Superior temporal gyrus (tissue), 1 donor: ENCODE results near the gene ATIC.

Experiments
- DNase-seq: peaks from one replicate; pipeline ENCODE4 v3.0.0-alpha.2; 2016; ENCODE audit errors: extremely low spot score

ATIC gene

DNA sequence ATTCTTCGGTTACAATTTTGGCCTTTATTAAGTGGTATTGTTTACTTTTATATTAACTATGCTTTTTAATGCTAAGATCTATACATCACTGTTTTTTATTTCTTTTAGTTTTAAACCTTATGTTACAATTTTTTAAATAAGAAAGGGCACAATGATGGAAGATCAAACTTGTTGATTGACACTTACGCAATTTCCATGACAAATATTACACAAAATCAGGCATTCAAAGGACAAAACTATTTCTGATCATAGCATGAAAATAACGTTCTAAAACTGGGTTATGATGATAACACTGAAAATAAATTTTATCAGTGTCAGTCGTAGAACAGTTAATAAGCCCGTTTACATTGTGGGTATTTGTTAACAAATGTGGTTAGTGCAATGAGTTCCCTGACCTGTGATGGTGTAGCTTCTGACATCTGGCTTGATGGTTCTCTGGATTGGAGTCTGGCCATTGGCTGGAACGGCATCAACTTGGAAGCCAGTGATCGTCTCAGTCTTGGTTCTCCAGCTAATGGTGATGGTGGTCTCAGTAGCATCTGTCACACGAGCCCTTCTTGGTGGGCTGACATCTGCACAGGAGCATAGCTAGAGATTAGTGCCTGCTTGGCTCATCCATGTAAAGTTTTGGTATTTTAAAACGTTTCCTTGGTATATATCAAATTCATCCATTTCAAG, 64.4 kb downstream of the ATIC start:
- DNase-seq, result no peak

DNA sequence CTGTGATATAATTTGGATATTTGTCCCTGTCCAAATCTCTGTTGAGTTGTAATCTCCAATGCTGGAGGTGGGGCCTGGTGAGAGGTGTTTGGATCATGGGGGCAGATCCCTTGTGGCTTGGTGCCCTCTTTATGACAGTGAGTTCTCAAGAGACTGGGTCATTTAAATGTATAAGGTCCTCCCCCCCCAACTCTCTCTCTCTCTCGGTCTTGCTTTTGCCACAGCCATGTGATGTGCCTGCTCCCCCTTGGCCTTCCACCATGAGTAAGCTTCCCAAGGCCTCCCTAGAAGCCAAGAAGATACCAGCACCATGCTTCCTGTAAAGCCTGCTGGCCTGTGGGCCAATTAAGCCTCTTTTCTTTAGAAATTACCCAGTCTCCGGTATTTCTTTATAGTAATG, 65.4 kb downstream of the ATIC start:
- DNase-seq, result no peak

DNA sequence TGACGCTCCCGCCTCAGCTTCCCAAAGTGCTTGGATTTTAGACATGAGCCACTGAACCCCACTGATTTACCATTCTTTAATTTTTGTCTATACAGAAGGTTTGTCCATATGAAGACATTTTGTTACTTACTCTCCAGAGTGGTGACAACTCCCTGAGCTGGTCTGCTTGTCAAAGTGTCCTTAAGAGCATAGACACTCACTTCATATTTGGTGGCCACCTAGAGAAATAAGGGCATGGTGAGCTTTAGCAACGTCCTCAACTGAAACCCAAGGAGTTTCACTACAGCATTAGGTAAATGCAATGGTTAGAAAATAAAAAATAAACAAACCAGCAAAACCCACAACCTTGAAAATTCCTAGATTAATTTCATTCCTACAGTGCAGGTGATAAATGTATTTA, 66.2 kb downstream of the ATIC start:
- DNase-seq, result no peak

DNA sequence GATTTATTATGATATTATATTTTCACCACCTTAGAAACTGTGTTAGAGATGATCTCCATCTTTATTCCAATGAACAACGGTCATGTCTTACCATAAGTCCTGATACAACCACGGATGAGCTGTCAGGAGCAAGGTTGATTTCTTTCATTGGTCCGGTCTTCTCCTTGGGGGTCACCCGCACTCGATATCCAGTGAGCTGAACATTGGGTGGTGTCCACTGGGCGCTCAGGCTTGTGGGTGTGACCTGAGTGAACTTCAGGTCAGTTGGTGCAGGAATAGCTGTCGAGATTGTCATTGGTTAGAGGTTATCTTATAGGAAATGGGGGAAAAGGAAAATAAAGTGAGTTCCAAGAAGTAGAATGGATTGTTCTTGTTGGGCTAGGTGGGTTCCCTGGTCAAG, 67.2 kb downstream of the ATIC start:
- DNase-seq, result no peak

DNA sequence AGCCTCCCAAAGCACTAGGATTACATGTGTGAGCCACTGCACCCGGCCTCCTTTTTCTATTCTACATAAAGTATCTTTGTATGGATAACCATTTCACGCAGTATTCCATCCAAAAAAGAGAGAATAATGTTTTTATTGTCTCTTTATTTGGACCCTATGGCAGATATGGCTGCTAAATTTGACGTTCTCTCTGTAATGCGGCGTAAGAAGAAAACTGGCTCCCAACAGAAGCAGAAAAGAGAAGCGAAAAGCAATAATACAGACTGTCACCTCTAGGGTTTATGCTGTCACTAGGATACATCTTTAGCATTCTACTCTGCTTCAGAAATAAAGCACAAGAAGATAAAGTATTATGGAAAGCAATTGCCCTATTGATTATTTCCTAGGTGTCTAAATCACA, 68.1 kb downstream of the ATIC start:
- DNase-seq, result no peak

DNA sequence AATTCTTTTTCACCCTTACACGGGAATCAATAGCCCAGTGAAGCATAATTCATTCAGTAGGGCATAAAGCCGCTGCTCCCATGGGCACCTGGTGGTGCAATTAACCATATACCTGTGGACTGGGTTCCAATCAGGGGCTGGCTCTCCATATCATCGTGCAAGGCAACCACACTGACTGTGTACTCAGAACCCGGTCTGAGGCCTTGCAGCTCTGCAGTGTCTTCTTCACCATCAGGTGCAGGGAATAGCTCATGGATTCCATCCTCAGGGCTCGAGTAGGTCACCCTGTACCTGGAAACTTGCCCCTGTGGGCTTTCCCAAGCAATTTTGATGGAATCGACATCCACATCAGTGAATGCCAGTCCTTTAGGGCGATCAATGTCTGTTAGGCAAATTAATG, 68.8 kb downstream of the ATIC start:
- DNase-seq, result no peak

DNA sequence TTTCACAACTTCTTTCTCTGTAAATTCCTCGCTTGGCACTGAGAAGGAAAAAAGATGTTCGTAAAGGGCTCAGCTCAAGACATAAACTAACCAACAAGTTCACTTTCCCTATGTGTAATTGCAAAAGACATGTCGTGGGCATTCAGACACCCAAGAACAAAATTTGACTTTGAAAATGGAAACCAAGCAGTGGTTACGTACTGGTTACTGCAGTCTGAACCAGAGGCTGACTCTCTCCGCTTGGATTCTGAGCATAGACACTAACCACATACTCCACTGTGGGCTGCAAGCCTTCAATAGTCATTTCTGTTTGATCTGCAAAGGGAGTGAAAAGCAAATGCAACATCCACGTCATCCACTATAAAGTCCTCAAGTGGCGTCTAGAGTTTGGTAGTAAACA, 70.2 kb downstream of the ATIC start:
- no peak for DNase-seq

DNA sequence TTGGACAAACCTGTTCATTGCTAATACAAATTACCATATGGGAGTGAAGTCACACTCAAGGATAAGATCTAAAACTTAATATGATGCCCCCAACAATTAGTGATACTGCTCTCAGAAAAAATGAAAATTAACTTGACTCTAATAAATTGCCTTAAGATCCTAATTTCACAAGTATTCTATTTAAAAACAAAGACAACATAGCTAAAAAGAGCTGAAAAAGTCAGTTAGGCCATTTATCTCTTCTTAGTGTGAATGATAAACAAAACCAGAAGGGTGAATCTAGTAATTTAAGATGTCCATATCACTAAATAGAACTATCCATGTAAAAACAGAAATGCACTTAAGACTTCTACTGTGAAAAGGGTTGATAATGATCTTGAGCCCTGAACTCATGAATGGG, 70.6 kb downstream of the ATIC start:
- no peak for DNase-seq

DNA sequence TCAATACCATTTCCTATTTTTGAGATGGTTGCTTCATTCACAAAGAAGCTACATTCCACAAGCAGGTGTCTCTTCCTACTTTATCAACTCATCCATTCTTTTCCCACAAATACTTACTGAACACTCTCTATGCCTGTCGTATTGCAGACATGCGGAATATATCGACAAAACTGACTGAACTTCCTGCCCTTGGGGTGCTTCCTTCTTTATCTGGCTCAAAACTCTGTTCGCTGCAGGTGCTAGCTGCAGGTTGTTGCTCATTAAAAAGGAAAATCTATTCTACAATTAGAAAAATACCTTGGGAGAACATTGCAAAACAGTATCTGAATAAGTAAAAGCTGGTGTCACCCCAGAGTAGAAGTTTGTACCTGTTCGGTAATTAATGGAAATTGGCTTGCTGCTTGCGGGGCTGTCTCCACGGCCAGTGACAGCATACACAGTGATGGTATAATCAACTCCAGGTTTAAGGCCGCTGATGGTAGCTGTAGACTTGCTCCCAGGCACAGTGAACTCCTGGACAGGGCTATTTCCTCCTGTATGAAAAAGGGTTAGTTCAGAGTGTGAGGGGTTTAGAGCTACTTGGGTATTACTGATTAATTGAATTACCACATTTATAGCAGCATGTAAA, 71.9 kb downstream of the ATIC start:
- DNase-seq, result no peak

DNA sequence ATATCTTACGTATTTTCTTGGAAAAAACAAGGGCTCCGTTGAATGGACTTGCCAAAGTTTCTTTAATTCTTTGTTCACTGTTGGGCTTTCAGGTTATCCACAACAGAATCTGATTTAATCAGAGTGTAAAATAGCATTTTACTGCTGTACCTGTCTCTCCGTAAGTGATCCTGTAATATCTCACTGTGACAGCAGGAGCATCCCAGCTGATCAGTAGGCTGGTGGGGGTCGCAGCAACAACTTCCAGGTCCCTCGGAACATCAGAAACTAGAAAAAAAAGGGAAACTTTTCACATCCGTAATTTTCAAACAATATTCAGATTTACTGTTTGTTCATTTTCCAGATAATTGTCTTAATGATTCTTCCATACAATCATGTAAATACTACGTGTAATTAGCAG, 72.9 kb downstream of the ATIC start:
- no peak for DNase-seq

DNA sequence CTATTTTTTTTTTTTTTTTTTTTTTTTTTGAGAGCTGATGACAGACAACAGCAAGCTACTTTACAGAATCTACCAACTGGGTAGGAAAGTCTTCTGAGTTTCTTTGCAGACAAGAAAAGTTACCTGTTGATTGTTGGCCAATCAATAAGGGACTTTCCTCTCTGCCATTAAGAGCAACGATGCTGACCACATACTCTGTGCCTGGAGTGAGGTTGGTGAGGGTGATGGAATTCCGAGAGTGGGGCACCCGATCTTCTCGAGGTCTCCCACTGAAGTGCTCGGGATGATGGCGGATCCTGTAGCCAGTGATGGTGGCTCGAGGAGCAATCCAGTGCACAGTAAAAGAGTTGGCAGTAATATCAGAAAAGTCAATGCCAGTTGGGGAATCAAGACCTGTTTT, 74.7 kb downstream of the ATIC start:
- no peak for DNase-seq

DNA sequence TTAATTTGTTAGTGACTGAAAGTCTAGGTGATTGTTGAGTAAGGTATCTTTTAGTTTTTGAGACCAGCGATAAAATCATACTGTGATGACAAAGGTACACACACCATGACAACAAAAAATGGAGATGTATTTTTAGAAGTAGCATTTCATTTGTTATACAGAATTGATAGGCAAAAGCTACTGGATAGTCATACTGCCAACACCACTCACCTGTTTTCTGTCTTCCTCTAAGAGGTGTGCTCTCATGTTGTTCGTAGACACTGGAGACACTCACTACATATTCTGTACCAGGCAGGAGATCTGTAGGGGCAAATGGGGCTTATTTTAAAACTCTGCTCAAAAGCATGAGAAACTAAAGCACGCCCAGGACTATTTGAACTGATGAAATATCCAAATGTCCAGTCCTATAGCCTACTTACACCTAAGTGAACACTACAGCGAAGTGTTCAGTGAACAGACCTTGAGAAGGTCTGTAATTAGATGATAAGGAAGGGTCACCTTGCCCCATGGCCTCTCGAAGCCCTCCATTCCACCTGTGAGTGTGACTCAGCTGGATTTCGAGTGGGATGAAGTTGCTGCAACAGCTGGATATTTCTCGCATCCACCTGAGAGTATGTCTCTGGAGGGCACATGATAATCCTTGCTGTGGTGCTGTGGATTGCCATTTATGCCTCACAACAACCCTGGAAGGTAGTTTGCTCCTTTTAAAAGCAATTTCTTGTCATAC, 76.3 kb downstream of the ATIC start:
- no peak for DNase-seq

DNA sequence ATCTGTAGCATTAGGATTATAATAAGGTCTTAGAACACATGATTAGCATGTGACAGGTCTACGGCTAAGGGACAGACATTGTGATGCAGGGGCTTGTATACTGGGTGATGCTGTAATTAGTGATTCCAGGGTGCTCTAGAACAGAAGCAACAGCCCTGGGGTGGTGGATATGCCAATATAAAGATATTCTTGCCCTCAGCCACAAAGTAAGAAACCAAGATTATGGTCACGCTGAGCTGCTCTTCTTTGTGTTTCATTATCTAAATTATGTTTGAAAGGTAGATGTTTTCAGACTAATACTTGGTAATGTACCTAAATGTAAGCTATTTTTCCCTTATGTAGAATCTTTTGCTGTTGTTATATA, 78.7 kb downstream of the ATIC start:
- no peak for DNase-seq

DNA sequence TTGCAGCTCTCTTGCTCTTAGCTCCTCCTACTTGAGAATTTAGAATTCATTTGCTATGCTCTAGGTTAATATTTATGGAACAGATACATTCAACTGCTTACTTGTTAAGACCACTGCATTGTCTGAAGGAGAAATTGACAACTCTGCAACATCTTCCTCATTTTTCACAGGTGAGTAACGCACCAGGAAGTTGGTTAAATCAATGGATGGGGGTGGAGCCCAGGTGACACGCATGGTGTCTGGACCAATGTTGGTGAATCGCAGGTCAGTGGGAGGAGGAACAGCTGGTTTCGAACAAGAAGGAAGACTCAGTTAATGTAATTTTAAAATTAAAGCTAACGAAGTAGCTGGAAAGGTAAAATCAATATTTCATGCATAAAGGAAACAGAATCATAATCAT, 79.7 kb downstream of the ATIC start:
- DNase-seq, result no peak

DNA sequence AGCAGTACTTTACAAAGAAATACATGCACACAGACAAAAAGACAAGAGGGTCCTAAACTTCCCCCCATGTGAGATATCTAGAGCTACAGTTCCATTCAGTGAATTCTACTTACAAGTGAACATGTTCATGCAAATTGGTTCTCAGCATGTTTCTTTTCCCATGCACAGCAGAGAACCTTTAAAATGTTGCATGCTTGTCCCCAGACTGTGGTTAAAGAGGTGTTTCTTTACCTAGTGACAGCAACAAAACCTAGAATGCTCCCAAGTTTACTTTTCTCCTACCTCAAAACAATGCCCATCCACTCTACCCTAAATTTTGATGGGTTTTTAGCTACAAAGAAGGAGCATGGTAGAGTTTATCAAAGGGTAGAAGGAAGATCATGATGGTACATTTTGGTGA, 80.3 kb downstream of the ATIC start:
- DNase-seq, result no peak

DNA sequence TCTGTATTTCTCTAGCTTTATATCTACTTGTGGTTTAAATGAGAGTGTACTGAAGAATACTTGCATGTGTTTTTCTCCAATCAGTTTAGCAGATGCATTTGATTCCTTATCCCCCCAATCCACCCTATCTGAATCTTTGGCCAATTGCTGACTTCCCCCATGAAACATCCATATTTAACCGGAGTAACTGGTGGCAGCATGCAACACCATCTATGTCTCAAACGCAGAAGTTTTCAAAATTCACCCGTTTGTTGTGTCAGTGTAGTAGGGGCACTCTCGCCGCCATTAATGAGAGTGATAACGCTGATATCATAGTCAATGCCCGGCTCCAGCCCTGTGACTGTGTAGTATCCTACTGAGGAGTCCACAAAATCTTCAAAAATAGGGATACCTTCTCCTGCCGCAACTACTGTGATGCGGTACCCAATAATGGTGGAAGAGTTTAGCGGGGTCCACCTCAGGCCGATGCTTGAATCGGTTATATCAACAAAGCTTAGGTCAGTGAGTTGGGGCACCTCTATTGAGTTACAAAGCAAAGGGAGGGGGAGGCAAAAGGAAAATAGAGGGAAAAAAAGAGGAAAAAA, 80.9 kb downstream of the ATIC start:
- no peak for DNase-seq

DNA sequence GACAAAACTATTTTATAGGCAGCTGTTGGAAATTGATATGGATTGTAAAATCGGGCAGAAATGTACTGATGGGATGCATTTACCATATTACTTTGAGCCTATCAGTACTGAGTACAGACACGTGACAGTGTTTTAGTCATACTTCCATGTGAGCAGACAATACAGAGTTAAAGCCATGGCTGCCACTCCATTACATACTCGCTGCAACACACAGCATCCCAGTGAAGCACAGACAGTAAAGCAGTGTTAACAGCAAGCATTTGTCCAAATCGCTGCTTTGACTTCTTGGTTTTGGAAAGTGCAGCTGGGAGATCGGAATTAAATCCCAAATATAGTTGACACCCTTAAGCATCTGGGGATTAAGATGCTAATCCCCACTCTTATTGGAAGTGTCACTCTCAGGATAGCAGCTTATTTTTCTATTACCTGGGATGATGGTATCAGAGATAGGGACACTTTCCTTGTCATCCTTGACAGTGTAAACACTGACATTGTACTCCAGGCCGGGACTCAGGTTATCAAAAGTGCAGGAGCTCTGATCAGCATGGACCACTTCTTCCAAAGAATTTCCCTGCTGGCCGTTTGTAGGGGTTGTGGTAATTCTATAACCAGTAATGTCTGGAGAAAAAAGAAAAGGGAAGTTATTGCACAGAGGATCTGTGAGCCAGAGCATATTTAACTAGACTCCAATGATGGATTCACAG, 82.4 kb downstream of the ATIC start:
- DNase-seq, result no peak

DNA sequence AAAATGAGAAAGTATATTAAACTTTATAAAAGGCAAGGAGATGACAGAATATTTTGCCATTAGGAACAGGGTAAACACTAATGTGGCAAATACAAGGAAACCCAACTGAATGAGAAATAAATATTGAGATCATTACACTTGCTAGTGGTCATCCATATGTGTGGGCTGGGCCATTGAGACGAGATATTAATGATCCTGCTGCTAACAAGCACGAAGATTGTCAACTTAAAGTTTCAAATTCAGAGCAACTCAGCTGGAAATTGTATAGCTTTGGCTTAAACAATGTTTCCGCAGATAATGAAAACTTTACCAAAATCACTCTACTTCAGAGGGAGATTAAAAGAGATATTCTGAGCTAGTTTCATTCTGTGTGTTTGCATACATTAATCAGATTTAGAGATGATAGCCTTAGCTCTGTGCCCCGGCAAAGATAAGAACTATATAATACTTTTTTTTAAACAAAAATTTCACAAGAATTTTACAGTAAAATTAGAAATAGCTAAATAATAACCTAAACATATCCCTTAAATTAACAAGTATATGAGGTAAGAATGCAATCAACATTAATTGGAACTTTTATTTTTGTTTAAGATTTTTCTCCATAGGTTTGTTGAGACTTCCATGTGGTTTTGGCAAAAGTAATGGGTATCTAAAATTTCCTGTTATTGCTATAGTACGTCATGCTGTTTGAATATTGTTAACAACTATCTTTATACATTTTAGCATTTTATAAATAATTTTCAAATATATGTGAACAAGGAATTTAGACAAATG, 84.0 kb downstream of the ATIC start:
- DNase-seq, result no peak

DNA sequence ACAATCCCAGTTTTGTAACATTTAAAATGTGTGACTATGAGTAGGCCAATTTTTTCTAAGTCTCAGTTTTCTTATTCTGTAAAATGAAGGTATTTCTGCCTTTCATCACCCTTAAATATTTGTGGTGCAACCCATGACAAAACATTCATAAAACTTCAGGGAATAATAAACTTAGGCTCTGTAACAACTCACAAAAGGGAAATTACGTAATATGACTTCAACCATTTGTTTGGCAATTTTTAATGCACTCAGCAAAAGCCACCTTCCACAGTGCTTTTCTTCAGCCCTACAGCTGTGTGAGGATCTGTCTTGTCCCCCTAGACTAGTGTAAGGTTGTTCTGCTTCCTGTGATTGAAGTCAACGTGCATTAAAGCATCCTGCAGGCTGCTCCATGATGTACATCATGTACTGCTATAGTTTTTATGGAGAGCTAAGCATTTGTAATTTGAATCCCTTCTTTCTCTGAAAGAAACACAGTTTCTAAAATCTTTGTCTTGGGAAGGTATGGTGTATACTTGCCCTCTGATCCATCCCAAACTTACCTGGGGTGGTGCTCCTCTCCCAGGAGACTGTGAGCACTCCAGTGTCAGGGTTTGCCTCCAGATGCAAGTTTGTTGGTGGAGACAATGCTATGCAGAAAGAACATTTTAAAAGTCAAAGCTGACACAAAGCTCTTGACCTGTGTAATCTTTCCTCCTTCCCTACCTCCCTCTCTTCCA, 84.9 kb downstream of the ATIC start:
- no peak for DNase-seq

DNA sequence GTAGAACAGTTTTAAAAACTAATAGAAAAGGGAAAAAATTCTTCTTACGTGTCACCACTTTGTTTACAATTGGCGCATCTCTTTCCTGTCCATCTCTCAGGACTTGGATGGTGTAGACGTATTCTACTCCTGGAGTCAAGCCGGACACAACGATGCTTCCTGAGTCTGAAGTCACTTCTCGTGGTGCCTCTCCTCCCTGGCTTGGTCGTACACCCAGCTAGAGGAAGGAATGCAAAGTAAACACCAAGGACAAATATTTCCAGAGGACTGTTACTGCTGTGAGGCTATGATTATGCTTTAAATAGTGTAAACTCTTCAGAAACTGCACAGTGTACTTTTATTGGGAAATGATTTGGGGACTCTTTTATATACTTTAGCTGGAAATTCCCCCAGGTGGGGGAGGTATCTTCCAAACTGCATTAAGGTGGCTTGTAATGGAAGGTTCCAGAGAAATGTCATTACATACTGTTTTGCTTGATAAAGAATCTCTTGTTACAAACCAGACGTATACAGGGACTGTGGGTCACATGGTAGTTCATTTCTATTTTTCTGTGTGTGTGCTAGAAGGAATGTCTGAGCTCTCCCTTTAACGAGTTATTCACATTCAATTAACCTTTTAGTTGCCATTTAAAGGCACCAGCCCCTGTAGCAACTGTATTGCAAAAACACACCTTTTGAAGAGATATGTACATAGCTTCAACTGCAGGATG, 85.9 kb downstream of the ATIC start:
- no peak for DNase-seq
